Adrenal gland (tissue), 12 donors: ENCODE data around the gene KAZN. TPM values are rescaled to one million over a fixed set of nuclear protein-coding genes. Genes with fewer than 3 reads are reported as not detected.

Experiments
- DNase-seq, 7 donors: peaks; one replicate each; pipeline ENCODE4 v3.0.0-alpha.2; 2019 to 2020
- H3K27ac ChIP-seq, 5 donors: fragments of 200-600 bp; sonication (generic) in 4 of 5; 1 replicate in 3 of 5; 2 replicates in 2 of 5; pipeline versions ENCODE4 v1.5.1 to v1.8.0; 2016 to 2020; ENCODE audit warnings: mild to moderate bottlenecking in 1 of 5
- H3K27me3 ChIP-seq: fragments of 200-600 bp; 2 replicates; pipeline ENCODE4 v1.8.0; 2021
- H3K36me3 ChIP-seq, 2 donors: fragments of 200-600 bp; replicated peaks in 1 of 2; 1 replicate in 1 of 2; 2 replicates in 1 of 2; pipeline versions ENCODE4 v1.5.1 to v1.8.0; 2018 to 2022
- H3K4me1 ChIP-seq, 2 donors: fragments of 200-600 bp; replicated peaks in 1 of 2; 1 replicate in 1 of 2; 2 replicates in 1 of 2; pipeline versions ENCODE4 v1.5.1 to v1.8.0; 2018 to 2021
- H3K4me3 ChIP-seq, 4 donors: fragments of 200-600 bp; sonication (generic) in 3 of 4; one replicate each; pipeline ENCODE4 v1.5.1; 2016 to 2018
- H3K9me3 ChIP-seq, 3 donors: fragments of 200-600 bp; sonication (generic) in 1 of 3; replicated peaks in 1 of 3; 1 replicate in 2 of 3; 2 replicates in 1 of 3; pipeline versions ENCODE4 v1.5.1 to v1.8.0; 2016 to 2021
- POLR2A ChIP-seq, 2 donors: fragments of 450-650 bp; IDR thresholded peaks; one replicate each; pipeline ENCODE4 v1.6.1; 2017; ENCODE audit warnings: antibody characterized with exemption in 2 of 2, mild to moderate bottlenecking in 2 of 2, moderate library complexity in 1 of 2
- WGBS, 4 donors: extraction: QIAGEN DNeasy Blood & Tissue Kit in 2 of 4; methylation state at CpG; one replicate each; pipeline versions ENCODE4 v1.1.5 to v1.1.7; 2013 to 2017; 5-methylcytosine and 5-hydroxymethylcytosine counted together
- intact Hi-C, 2 donors: fragments of 100-400 bp; cut with DNase I; formaldehyde crosslinking; loops; one replicate each; pipeline versions ENCODE4 v1.14.1 to v1.15.0; 2022 to 2023
- polyA plus RNA-seq, 3 donors: library from polyadenylated mRNA; stranded (reverse); fragments of 200-250 nt in 2 of 3; fragments of 350-450 nt in 1 of 3; fragmentation: Illumina TruSeq in 1 of 3; extraction: RNeasy Lipid Tissue Mini Kit (QIAGEN cat#74804) in 1 of 3; gene quantifications; one replicate each; pipeline ENCODE4 v1.2.3, GENCODE V29; 2013 to 2014
- total RNA-seq, 9 donors: library from RNA; depleted of rRNA in 4 of 9; stranded (reverse); fragments of >200 nt in 4 of 9; fragments of 120-200 nt in 1 of 9; fragmentation: NEBNext Ultra II Directional in 1 of 9; extraction: Animal tissue kit (Norgen Biotek cat#: 25700) in 1 of 9; gene quantifications; one replicate each; pipeline versions ENCODE4 v1.1.0 to v1.2.4, GENCODE V29; 2013 to 2023
- TF ChIP-seq, protein P1 (sequence below), 6 experiments: fragments of 450-650 bp in 4 of 6; fragments of 200-600 bp in 2 of 6; sonication (generic) in 1 of 6; IDR thresholded peaks; 1 replicate in 5 of 6; 2 replicates in 1 of 6; pipeline versions ENCODE4 v1.5.1 to v1.8.0; 2016 to 2021; ENCODE audit warnings: antibody characterized with exemption in 6 of 6, mild to moderate bottlenecking in 2 of 6, moderate library complexity in 1 of 6
- donor health status: healthy with polysubstance abuse.
- donor health status: Bipolar disorder and iron deficiency.
- donor health status: DM: yes; HTN: yes; CAD: no.
- donor health status: DM: no; HTN: no; CAD: no.
- donor health status: DM: no; HTN: no; CAD: no.
- donor health status: DM: yes; HTN: yes; CAD: no.

Gene KAZN
- total and polyA plus RNA-seq, 12 donors: 5.9 to 63.4 (median 29.5) TPM

DNA sequence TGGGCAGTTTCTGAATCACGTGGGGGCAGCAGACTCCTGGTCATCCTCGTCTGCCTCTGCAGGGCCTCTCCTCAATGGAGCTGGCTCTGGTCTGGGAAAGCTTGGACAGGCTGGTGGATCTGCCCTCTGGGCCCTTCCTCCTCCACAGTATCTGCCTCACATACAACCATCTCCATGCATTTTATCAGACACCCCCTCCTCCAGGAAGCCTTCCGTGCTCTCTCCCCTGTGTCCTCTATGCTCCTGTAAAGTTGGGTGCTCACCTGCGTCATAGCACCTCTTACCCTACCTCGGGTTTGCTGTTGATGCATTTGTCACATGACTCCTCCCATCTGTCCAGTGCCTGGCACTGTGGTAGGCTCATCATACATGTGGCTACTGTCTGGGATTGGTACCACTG is 459.3 kb downstream of the KAZN start:
- Histone ChIP-seq H3K36me3 (peaks cover 0 to 4% of the 10 kb centered on the region in 2 donors), H3K4me3 (no peak overlapping the region), H3K9me3 (no peaks in the 10 kb centered on the region), H3K27ac (peak overlapping the region in 2 of 5 donors; percentile 58 to 78), H3K4me1 (peaks cover 9 to 12% of the 10 kb centered on the region in 2 donors), H3K27me3 (no peaks in the 10 kb centered on the region)
- intact Hi-C loops: no loop called here
- no peak for TF ChIP-seq POLR2A (IDR thresholded peaks at IDR 0.05)
- TF ChIP-seq, protein P1, sequence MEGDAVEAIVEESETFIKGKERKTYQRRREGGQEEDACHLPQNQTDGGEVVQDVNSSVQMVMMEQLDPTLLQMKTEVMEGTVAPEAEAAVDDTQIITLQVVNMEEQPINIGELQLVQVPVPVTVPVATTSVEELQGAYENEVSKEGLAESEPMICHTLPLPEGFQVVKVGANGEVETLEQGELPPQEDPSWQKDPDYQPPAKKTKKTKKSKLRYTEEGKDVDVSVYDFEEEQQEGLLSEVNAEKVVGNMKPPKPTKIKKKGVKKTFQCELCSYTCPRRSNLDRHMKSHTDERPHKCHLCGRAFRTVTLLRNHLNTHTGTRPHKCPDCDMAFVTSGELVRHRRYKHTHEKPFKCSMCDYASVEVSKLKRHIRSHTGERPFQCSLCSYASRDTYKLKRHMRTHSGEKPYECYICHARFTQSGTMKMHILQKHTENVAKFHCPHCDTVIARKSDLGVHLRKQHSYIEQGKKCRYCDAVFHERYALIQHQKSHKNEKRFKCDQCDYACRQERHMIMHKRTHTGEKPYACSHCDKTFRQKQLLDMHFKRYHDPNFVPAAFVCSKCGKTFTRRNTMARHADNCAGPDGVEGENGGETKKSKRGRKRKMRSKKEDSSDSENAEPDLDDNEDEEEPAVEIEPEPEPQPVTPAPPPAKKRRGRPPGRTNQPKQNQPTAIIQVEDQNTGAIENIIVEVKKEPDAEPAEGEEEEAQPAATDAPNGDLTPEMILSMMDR (IDR thresholded peaks at IDR 0.05): no peak
- 74 to 91% (median 87%) methylated on average over 4 to 5 of the region's 5 CpGs for WGBS, 4 donors
- no peak for DNase-seq

DNA sequence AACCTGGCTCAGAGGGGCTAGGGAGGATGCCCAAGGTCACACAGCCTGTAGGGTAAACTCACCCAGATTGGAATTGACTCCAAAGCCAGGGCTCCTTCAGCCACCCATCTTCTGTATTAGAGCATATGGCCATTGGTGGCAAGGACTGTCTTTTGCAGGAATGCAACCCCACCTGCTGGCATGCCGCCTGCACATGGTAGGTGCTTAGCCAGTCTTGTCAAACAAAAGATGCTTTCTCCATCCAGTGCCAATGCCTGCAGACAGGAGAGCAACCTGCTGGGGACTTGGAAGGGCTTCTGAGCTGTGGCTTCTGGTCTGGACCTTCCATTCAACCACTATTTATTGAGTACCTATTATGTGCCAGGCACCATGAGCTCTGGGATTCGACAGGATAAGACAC is 459.8 kb downstream of the KAZN start:
- TF ChIP-seq POLR2A (IDR thresholded peaks at IDR 0.05): no peak
- TF ChIP-seq, protein P1 (IDR thresholded peaks at IDR 0.05): no peak
- intact Hi-C loops: no loop called here
- WGBS, 4 donors: 83 to 100% (median 91%) methylated on average over 1 to 2 of the region's 2 CpGs

GRCh38 chr1:15060104-15060503 is 461.6 kb downstream of the KAZN start:
- WGBS, 4 donors: 86 to 92% (median 88%) methylated on average over 24 to 25 of the region's 25 CpGs
- Histone ChIP-seq H3K9me3 (no peaks in the 10 kb centered on the region), H3K4me3 (no peak overlapping the region), H3K36me3 (peaks cover 0 to 14% of the 10 kb centered on the region in 2 donors), H3K4me1 (peaks cover 9 to 12% of the 10 kb centered on the region in 2 donors), H3K27ac (no peak overlapping the region), H3K27me3 (no peaks in the 10 kb centered on the region)
- TF ChIP-seq POLR2A (IDR thresholded peaks at IDR 0.05): no peak
- TF ChIP-seq, protein P1 (IDR thresholded peaks at IDR 0.05): no peak
- intact Hi-C loops: no loop called here
- no peak for DNase-seq

More for the DNA sequence above, 459.8 kb downstream of the KAZN start:
- Histone ChIP-seq H3K9me3 (no peaks in the 10 kb centered on the region), H3K36me3 (peaks cover 0 to 4% of the 10 kb centered on the region in 2 donors), H3K4me3 (no peak overlapping the region), H3K4me1 (peaks cover 9 to 12% of the 10 kb centered on the region in 2 donors), H3K27me3 (no peaks in the 10 kb centered on the region), H3K27ac (no peak overlapping the region)
- no peak for DNase-seq

GRCh38 chr1:15062479-15063099 is 464.1 kb downstream of the KAZN start:
- Histone ChIP-seq H3K4me3 (no peak overlapping the region), H3K27ac (no peak overlapping the region), H3K9me3 (no peaks in the 10 kb centered on the region), H3K4me1 (no peaks in the 10 kb centered on the region), H3K36me3 (peaks cover 0 to 14% of the 10 kb centered on the region in 2 donors), H3K27me3 (no peaks in the 10 kb centered on the region)
- WGBS, 4 donors: 93 to 98% (median 96%) methylated on average over 5 to 6 of the region's 6 CpGs
- no peak for DNase-seq
- no peak for TF ChIP-seq POLR2A (IDR thresholded peaks at IDR 0.05)
- TF ChIP-seq, protein P1 (IDR thresholded peaks at IDR 0.05): peak in 5 of 6 experiments; percentile 15 to 41 (median 37)
- intact Hi-C loops: no loop called here
